Neuron (in vitro differentiated cells): ENCODE measurements around the gene NLRC5.
"Not testable (repeated sequence)": the region's sequence is repeated elsewhere in the genome, so short reads cannot be mapped to it uniquely, and the experiment has no call there.

Experiments used
- H2AFZ ChIP-seq: one replicate; pipeline ENCODE4 v1.6.1; 2013; ENCODE audit warnings: low read depth, mild to moderate bottlenecking, inconsistent platforms, low read length, moderate library complexity
- H3K27me3 ChIP-seq: one replicate; pipeline ENCODE4 v1.6.1; 2013; ENCODE audit warnings: low read length; ENCODE audit not compliant: insufficient read depth
- H3K36me3 ChIP-seq: one replicate; pipeline ENCODE4 v1.6.1; 2013; ENCODE audit warnings: low read length; ENCODE audit not compliant: insufficient read depth
- H3K4me1 ChIP-seq: one replicate; pipeline ENCODE4 v1.6.1; 2013; ENCODE audit warnings: low read length; ENCODE audit not compliant: insufficient read depth
- H3K4me3 ChIP-seq: 2 replicates; pipeline ENCODE4 v1.5.1; 2013; ENCODE audit warnings: mild to moderate bottlenecking, low read length, moderate library complexity
- H3K9me3 ChIP-seq: one replicate; pipeline ENCODE4 v1.6.1; 2013; ENCODE audit warnings: low read length

Gene NLRC5

DNA sequence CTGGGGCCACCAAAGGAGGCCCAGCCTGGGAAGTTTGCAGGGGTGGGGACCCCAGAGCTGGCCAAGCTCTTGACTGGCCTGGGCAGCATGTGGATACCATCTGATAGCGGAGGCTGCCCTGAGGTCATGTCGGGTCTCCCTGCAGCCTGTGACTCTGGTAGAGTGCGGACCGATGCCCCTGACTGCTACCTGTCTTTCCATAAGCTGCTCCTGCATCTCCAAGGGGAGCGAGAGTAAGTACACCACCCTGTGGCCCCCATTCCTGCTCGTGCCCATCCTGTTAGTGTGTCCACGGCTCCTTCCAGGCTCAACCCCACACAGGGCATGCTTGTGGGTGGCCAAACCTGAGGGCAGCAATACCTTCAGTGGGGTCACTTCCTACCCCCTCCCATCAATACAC is 19.6 kb upstream of the NLRC5 start:
- no peaks in the 10 kb centered on the region for H3K36me3 ChIP-seq
- no peaks in the 10 kb centered on the region for H3K27me3 ChIP-seq
- no peak overlapping the region for H2AFZ ChIP-seq
- H3K4me3 ChIP-seq = no peak overlapping the region
- H3K4me1 ChIP-seq = no peaks in the 10 kb centered on the region
- no peaks in the 10 kb centered on the region for H3K9me3 ChIP-seq

- Histone ChIP-seq H2AFZ (no peak overlapping the region), H3K27me3 (peaks cover 7% of the 10 kb centered on the region), H3K4me1 (no peaks in the 10 kb centered on the region), H3K9me3 (no peaks in the 10 kb centered on the region), H3K36me3 (no peaks in the 10 kb centered on the region), H3K4me3 (no peak overlapping the region)
These were observed 18.2 kb upstream of the NLRC5 start for GRCh38 chr16:56970934-56971767.

DNA sequence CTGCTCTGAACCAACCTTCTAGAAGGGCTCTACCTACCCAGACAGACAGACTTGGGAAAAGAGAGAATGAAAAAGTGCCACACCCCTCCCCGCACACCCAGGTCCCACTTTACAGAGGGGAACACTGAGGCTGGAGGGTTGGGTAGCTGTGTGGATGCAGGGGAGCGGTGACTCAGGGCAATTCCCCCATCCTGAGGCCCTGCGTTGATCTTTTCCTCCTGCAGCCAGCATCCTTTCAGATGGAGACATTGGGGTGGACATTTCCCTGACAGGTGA is 17.7 kb upstream of the NLRC5 start:
- H3K4me3 ChIP-seq = no peak overlapping the region
- H3K4me1 ChIP-seq = no peaks in the 10 kb centered on the region
- H3K36me3 ChIP-seq = no peaks in the 10 kb centered on the region
- H3K27me3 ChIP-seq = peaks cover 7% of the 10 kb centered on the region
- H3K9me3 ChIP-seq = no peaks in the 10 kb centered on the region
- no peak overlapping the region for H2AFZ ChIP-seq

DNA sequence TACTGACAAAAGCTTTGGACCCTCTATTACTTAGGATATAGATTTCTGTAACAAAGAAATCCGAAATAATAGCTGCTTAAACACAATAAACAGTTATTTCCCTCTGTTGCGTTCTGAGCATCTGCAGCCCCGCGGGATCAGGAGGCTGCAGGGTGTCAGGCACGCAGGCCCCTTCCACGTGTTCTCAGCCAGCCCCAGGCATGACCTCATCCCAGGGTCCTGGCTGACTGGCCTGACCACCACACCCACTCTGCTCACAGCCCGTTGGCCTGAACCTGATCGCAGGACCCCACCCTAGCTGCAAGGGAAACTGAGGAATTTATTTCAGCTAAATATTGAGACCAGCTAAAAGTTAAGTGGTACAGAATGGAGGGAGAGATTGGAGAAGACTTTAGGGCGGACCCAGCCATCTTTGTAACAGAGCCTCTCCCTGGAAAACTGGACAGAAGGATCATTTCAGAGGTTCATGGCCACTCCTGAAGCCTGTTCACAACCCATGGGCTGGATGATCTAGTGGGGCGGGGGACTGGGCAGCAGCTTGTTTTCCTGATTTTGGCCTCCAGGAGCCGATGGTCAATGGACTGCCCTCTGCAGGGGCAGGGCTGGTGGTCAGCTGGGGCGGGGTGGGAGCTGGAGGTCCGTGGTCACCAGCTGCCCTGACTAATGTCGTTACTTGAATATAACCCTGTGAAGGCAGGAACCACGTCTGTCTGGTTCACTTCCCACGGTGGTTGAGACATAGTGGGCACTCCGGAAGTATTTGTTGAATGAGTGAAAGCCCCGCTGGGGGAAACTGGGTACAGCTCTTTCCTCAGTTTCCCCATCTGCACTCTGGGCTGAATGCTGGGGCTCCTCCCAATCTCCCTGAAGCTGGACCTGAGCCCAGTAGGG is 16.7 kb upstream of the NLRC5 start:
- no peaks in the 10 kb centered on the region for H3K36me3 ChIP-seq
- H3K27me3 ChIP-seq = peaks cover 7% of the 10 kb centered on the region
- no peaks in the 10 kb centered on the region for H3K4me1 ChIP-seq
- H3K4me3 ChIP-seq = no peak overlapping the region
- H2AFZ ChIP-seq = no peak overlapping the region
- H3K9me3 ChIP-seq = no peaks in the 10 kb centered on the region

DNA sequence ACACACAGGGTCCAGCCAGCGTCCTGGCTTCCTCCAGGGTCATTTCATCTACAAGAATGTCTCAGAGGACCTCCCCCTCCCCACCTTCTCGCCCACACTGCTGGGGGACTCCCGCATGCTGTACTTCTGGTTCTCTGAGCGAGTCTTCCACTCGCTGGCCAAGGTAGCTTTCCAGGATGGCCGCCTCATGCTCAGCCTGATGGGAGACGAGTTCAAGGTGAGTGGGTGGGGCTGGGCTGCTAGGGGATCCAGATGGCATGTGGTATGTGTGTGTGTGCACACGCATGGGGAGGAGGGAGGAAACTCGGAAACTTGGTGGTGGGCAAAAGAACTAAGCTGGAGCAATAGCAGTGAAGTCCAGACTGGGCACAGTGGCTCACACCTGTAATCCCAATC is 16.1 kb upstream of the NLRC5 start:
- H3K27me3 ChIP-seq = peaks cover 7% of the 10 kb centered on the region
- H3K9me3 ChIP-seq = no peaks in the 10 kb centered on the region
- H3K36me3 ChIP-seq = no peaks in the 10 kb centered on the region
- no peak overlapping the region for H3K4me3 ChIP-seq
- H3K4me1 ChIP-seq = no peaks in the 10 kb centered on the region
- H2AFZ ChIP-seq = no peak overlapping the region

DNA sequence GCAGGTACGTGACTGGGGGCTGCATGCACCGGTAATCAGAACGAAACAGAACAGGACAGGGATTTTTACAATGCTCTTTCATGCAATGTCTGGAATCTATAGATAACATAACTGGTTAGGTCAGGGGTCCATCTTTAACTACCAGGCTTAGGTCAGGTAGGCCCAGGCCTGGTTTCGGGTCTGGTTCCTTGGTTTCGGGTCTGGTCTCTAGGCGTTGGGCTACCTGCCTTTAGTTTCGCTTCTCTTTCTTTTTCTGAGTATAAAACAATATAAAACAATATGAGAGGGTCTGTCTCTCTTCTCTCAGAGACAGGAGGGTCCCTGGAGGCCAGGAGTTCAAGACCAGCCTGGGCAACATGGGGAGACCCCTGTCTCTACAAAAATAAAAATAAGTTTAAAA is 15.5 kb upstream of the NLRC5 start:
- H3K36me3 ChIP-seq, H3K4me1 ChIP-seq, H3K4me3 ChIP-seq, H3K9me3 ChIP-seq, H2AFZ ChIP-seq, H3K27me3 ChIP-seq: not testable (repeated sequence)

DNA sequence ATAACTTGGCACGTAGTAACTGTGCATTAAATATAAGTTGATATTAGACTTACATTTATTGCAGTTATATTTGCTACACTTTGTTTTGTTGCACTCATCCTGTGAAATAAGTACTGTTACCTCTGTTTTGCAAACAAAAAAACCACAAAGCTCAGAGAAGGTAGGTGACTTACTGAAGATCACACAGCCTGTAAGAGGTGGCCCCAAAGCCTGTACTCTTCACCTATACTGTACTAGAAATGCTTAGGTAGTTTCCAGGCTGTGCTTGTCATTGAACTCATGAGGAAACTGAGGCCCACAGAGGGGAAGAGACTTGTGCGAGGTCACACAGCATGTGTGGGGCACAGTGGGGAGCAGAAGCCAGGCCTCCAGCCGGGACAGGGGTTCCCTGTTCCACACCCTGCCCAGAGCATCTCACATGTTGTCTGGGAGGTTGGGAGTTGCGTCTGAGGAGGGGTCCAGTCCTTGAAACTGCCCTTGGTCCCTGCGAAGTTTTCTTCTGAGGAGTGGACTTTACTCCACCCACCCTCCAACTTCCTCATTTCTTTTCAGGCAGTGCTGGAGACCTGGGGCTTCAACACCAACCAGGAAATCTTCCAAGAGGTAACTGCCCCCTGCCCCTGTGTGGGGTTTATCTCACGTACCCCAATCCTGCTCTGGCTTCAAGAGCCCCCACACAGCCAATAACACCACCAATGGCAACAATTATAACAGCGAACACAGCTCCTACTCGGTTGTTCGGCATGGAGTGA is 14.6 kb upstream of the NLRC5 start:
- H3K4me3 ChIP-seq = no peak overlapping the region
- peaks cover 7% of the 10 kb centered on the region for H3K27me3 ChIP-seq
- no peak overlapping the region for H2AFZ ChIP-seq
- no peaks in the 10 kb centered on the region for H3K36me3 ChIP-seq
- H3K4me1 ChIP-seq = no peaks in the 10 kb centered on the region
- H3K9me3 ChIP-seq = no peaks in the 10 kb centered on the region

DNA sequence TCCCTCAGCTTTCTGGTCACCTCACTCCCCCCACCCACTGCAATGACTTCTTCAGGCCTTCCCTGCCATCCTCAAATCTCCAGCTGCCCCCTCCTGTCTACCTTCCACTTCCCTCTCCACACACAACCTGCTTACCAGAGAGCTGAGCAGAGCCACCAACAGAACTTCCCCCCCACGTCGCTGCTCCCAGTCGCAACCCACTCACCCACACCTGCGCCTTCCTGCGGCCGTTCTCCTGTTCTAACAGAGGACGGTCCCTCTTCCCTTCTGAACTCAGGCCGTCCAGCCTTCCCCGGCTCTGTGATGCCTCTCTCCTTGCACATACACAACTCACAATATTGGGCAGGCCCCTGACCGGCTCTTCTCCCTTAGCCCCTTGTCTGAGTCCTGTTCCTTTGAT is 13.6 kb upstream of the NLRC5 start:
- Histone ChIP-seq H3K9me3 (no peaks in the 10 kb centered on the region), H3K36me3 (no peaks in the 10 kb centered on the region), H2AFZ (no peak overlapping the region), H3K4me1 (no peaks in the 10 kb centered on the region), H3K4me3 (no peak overlapping the region), H3K27me3 (peaks cover 7% of the 10 kb centered on the region)

GRCh38 chr16:56977216-56977615 is 12.1 kb upstream of the NLRC5 start:
- Histone ChIP-seq H3K4me3 (no peak overlapping the region), H3K36me3 (no peaks in the 10 kb centered on the region), H3K27me3 (peaks cover 7% of the 10 kb centered on the region), H2AFZ (no peak overlapping the region), H3K9me3 (no peaks in the 10 kb centered on the region), H3K4me1 (peaks cover 6% of the 10 kb centered on the region)

DNA sequence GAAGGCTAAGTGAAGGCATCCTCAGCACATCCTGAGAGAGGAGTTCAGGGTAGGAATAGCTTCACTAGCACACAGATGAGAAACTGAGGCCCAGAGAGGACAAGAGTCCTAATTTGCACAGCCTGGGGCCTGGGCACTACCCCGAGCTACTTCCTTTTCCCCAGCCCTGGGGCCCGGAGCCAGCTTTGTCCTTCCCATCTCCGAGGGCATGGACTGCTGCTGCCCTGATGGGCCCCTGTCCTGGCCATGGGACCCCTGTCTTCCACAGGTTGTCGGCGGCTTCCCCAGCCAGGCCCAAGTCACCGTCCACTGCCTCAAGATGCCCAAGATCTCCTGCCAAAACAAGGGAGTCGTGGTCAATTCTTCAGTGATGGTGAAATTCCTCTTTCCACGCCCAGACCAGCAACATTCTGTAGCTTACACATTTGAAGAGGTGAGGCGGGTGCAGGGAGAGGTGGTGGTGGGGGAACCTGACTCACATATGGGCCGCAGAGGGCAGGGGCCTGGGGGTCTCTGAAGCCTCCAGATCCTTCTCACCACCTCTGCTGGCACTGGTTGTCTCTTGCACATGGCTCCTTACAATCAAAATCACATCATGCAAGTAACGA is 11.4 kb upstream of the NLRC5 start:
- no peaks in the 10 kb centered on the region for H3K36me3 ChIP-seq
- H3K4me3 ChIP-seq = no peak overlapping the region
- no peaks in the 10 kb centered on the region for H3K9me3 ChIP-seq
- H2AFZ ChIP-seq = no peak overlapping the region
- H3K4me1 ChIP-seq = peaks cover 6% of the 10 kb centered on the region
- H3K27me3 ChIP-seq = peaks cover 9% of the 10 kb centered on the region

GRCh38 chr16:56980201-56980535 is 9.2 kb upstream of the NLRC5 start:
- H2AFZ ChIP-seq = no peak overlapping the region
- no peaks in the 10 kb centered on the region for H3K36me3 ChIP-seq
- H3K27me3 ChIP-seq = peaks cover 13% of the 10 kb centered on the region
- H3K4me3 ChIP-seq = no peak overlapping the region
- H3K4me1 ChIP-seq = peaks cover 6% of the 10 kb centered on the region
- no peaks in the 10 kb centered on the region for H3K9me3 ChIP-seq

GRCh38 chr16:56980792-56981724 is 8.3 kb upstream of the NLRC5 start:
- H3K27me3 ChIP-seq = peaks cover 14% of the 10 kb centered on the region
- H3K4me1 ChIP-seq = peaks cover 6% of the 10 kb centered on the region
- no peaks in the 10 kb centered on the region for H3K9me3 ChIP-seq
- H3K4me3 ChIP-seq = no peak overlapping the region
- H2AFZ ChIP-seq = no peak overlapping the region
- H3K36me3 ChIP-seq = no peaks in the 10 kb centered on the region
